ENCODE results near the gene MORN1. TPM values are rescaled to one million over a fixed set of nuclear protein-coding genes. Genes with fewer than 3 reads are reported as not detected.

The MORN1 gene
- total and polyA plus RNA-seq, 2 of the 8 experiments (the other 6 are each of a cell fraction or from before 2014, with no cell fraction given) = 5.0 to 9.1 TPM

GRCh38 chr1:2433196-2433595 is 41.8 kb upstream of the MORN1 start:
- Histone ChIP-seq H2BK12ac (ENCODE audit: low read depth, low read length) (no peak overlapping the region), H2BK120ac (replicated peaks; ENCODE audit: low read depth, low read length) (no peak overlapping the region), H3K56ac (replicated peaks; ENCODE audit: insufficient read length, low read depth, low read length) (no peak overlapping the region), H2BK20ac (ENCODE audit: low read length) (no peak overlapping the region), H3K4me3 (ENCODE audit: extremely low read depth in 1 of 4, insufficient read depth in 2 of 4, low read depth in 3 of 4, low read length in 4 of 4) (no peak overlapping the region), H4K8ac (ENCODE audit: extremely low read depth, insufficient read depth, low read length) (peak overlapping the region; percentile 78; the same call in 1 of the 2 replicates), H3K23ac (ENCODE audit: insufficient read length) (no peak overlapping the region), H3K14ac (ENCODE audit: insufficient read length) (no peak overlapping the region), H3K4ac (replicated peaks; ENCODE audit: insufficient read length, low read depth, low read length) (no peak overlapping the region), H3K9ac (replicated peaks in 1 of 4; ENCODE audit: extremely low read depth in 1 of 4, low read depth in 3 of 4, low read length in 3 of 4) (no peak overlapping the region), H3K4me2 (ENCODE audit: insufficient read depth in 1 of 2, low read depth in 2 of 2, low read length in 2 of 2) (no peak overlapping the region), H3K23me2 (ENCODE audit: low read depth, low read length) (no peaks in the 10 kb centered on the region), H2BK15ac (ENCODE audit: low read length) (no peak overlapping the region), H3K4me1 (replicated peaks in 1 of 4; ENCODE audit: control insufficient read depth in 3 of 4, insufficient read depth in 4 of 4, low read length in 3 of 4) (no peaks in the 10 kb centered on the region), H2AK5ac (ENCODE audit: low read depth, low read length) (no peak overlapping the region), H3K27ac (ENCODE audit: low read depth, low read length) (no peak overlapping the region), H3K79me2 (ENCODE audit: control insufficient read depth in 1 of 2, insufficient read depth in 2 of 2, low read length in 2 of 2) (no peaks in the 10 kb centered on the region), H3K79me1 (ENCODE audit: low read depth, low read length) (no peaks in the 10 kb centered on the region), H2BK5ac (ENCODE audit: low read depth, low read length) (no peak overlapping the region), H4K20me1 (replicated peaks in 1 of 2; ENCODE audit: control insufficient read depth in 1 of 2, insufficient read depth in 2 of 2, low read length in 2 of 2) (peaks cover 0 to 1% of the 10 kb centered on the region in 2 experiments), H3K18ac (ENCODE audit: extremely low read depth, low read length) (no peak overlapping the region), H3K9me3 (ENCODE audit: insufficient read depth in 2 of 2, low read depth in 1 of 2, low read length in 1 of 2) (peaks cover 11 to 23% of the 10 kb centered on the region in 2 experiments; a peak in 3 of 4 replicates), H4K91ac (replicated peaks; ENCODE audit: insufficient read length, low read length) (no peak overlapping the region), H4K5ac (ENCODE audit: insufficient read length, low read depth, low read length) (no peak overlapping the region), H3K36me3 (ENCODE audit: control insufficient read depth in 2 of 4, insufficient read depth in 4 of 4, low read length in 3 of 4) (no peaks in the 10 kb centered on the region), H3K27me3 (replicated peaks in 1 of 4; ENCODE audit: control insufficient read depth in 3 of 4, extremely low read depth in 1 of 4, insufficient read depth in 3 of 4, low read length in 3 of 4) (no peaks in the 10 kb centered on the region; a peak in 2 of 7 replicates), H2AFZ (ENCODE audit: low read length) (no peak overlapping the region)
- DNase-seq (ENCODE audit: low read depth in 1 of 2, low spot score in 2 of 2) (no peak), FAIRE-seq (no peak)
- 83% methylated on average over 13 of the region's 13 CpGs; no CpG with 5 or more reads in 1 of the 2 experiments for WGBS, 2 experiments (ENCODE audit: extremely low coverage in 1 of 2, insufficient coverage in 1 of 2, insufficient read length in 1 of 2, insufficient replicate concordance in 2 of 2, low coverage in 1 of 2, low lambda C conversion rate in 2 of 2, missing lambda C conversion rate in 1 of 2)
- POLR2A ChIA-PET (ENCODE audit: partially characterized antibody) = no interaction called here
- TF ChIP-seq CEBPB (IDR thresholded peaks at IDR 0.05; ENCODE audit: low read depth, low read length) = no peak
- no peak for TF ChIP-seq FOSL1 (IDR thresholded peaks at IDR 0.05; ENCODE audit: insufficient read depth, low read depth, low read length)
- no peak for TF ChIP-seq JUN (IDR thresholded peaks at IDR 0.05; ENCODE audit: low read depth, low read length)
- no peak for TF ChIP-seq USF2 (IDR thresholded peaks at IDR 0.05; ENCODE audit: low read length)
- TF ChIP-seq HDAC2 (IDR thresholded peaks at IDR 0.05; ENCODE audit: borderline replicate concordance in 1 of 2, low read depth in 2 of 2, low read length in 2 of 2) = no peak
- no peak for TF ChIP-seq CTBP2 (IDR thresholded peaks at IDR 0.05; ENCODE audit: borderline replicate concordance, insufficient read depth, insufficient read length, low read length)
- CTCF ChIA-PET (ENCODE audit: partially characterized antibody) = interaction anchor here (1.2 to 4.2 kb wide), 5 partner anchors 9 to 90 kb away, joined by 3 to 48 read pairs (median 4); no protein-coding TSS in a partner anchor

All from H1 (cell line).